Fibroblast of skin of left quadriceps (primary cell): ENCODE results near the gene TMEM132D.

Source experiments
- DNase-seq, 2 experiments: peaks; one replicate each; pipeline ENCODE4 v3.0.0-alpha.2; 2013; ENCODE audit warnings: low read depth in 2 of 2

The TMEM132D gene

GRCh38 chr12:129106772-129107171 is 797.1 kb downstream of the TMEM132D start:
- no peak for DNase-seq

- no peak for DNase-seq
Measured at GRCh38 chr12:129103231-129103630, 800.6 kb downstream of the TMEM132D start.

GRCh38 chr12:129102233-129102632 is 801.6 kb downstream of the TMEM132D start:
- no peak for DNase-seq

- DNase-seq: no peak
Measured at GRCh38 chr12:129101816-129102215, 802.0 kb downstream of the TMEM132D start.

DNA sequence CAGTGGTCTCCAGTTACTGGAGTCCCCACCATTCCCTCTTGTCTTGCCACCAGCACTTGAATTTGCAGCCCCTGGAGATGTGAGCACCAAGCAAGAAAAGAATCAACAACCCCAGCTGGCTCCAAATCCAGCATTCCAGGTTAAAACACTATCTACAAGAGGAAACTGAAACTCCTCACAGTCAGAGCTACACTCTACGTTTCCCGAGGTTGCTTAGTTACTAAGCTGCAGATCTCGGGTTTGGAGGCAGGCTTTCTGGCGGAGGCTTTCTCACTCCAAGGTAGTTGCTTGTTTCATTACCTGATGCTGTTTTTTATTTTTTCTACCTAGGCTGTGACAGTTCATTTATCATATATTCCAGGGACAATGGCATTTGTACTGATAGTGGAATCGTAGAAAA is 802.4 kb downstream of the TMEM132D start:
- DNase-seq: no peak

- no peak for DNase-seq
Measured at GRCh38 chr12:129097451-129097850, 806.4 kb downstream of the TMEM132D start.

DNA sequence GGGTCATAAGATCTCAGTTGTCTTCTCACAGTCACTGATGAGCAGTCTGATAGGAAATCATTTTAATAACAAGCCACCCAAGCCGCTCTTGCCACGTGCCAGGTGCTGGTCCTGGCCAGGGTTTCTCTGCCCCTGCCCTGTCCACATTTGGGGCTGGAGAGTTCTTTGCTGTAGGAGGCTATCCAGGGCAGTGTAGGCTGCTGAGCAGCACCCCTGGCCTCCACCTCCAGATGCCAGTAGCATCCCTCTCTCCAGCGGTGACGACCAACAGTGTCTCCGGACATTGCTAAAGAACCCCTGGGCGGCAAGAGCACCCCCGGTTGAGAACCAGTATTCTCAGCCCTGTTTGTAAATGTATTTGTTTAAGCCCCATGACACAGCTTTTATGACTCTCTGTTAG is 806.9 kb downstream of the TMEM132D start:
- DNase-seq: no peak

- no peak for DNase-seq
Measured at GRCh38 chr12:129096184-129096583, 807.6 kb downstream of the TMEM132D start.

DNA sequence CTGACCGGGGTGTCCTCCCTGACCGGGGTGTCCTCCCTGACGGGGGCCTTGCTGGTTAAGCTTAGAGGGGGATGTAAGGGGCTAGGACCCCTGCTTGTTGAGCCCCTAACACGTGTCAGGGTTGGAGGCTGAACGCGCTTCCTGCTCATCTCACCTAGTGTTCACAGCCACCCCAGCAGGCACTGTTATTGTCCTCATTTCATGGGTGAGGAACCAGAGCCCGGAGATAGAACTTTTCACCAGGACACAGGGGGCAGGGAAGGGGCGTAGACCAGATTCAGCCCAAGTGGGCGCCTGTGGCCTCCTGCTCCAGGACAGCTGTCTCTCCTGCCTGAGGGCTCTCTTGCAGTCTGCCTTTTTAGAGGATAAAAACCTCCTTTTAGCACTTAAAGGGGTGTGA is 814.2 kb downstream of the TMEM132D start:
- DNase-seq: no peak

- DNase-seq: no peak
Measured at GRCh38 chr12:129084875-129085826, 818.7 kb downstream of the TMEM132D start.

- no peak for DNase-seq
Measured at GRCh38 chr12:129083121-129083840, 820.5 kb downstream of the TMEM132D start.

- no peak for DNase-seq
Measured at GRCh38 chr12:129082441-129082840, 821.4 kb downstream of the TMEM132D start.

- DNase-seq: no peak
Measured at GRCh38 chr12:129081755-129082250, 822.0 kb downstream of the TMEM132D start.

GRCh38 chr12:129080821-129081220 is 823.0 kb downstream of the TMEM132D start:
- DNase-seq: no peak

DNA sequence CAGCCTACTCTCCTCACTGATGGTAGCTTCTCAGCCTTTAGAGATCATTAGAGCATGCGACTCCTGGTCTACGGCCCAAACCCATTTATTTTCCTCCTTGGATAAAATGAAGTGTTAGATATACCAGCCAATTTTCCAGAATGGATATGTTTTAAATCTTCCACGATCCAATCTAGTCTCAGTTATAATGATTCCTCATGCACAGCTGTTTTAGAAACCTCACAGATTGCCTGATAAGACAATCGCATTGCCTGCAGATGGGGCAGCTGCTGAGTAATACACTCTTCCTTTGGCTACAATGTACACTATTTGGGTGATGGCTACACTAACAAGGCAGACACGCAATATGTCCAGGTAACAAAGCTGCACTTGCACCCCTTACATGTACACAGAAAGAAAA is 823.4 kb downstream of the TMEM132D start:
- DNase-seq: no peak

GRCh38 chr12:129079719-129080118 is 824.1 kb downstream of the TMEM132D start:
- DNase-seq: no peak

GRCh38 chr12:129076441-129077320 is 827.1 kb downstream of the TMEM132D start:
- DNase-seq: no peak

GRCh38 chr12:129075460-129076208 is 828.2 kb downstream of the TMEM132D start:
- no peak for DNase-seq

DNA sequence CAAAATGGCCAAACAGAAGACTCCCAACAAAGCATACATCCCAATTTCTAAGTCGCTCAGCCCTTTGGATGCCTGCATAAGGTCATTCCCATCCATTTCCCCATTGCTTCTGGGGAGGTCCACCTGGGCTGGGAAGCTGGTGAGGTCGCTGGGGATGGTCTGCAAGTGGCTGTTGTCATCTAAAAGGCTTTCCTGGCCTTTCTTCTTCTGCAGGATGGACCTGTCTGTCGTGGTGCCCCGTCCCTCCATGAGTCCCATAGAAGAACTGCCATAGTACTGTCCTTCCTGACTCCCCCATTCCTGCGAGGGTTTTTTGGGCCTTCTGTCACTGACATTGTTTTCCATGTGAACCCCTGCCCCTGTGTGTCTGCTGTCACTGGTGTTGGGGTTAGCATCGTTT is 829.4 kb downstream of the TMEM132D start:
- DNase-seq: no peak

GRCh38 chr12:129073157-129073915 is 830.5 kb downstream of the TMEM132D start:
- DNase-seq: no peak
